ENCODE data around the gene SARM1.

SARM1 gene

DNA sequence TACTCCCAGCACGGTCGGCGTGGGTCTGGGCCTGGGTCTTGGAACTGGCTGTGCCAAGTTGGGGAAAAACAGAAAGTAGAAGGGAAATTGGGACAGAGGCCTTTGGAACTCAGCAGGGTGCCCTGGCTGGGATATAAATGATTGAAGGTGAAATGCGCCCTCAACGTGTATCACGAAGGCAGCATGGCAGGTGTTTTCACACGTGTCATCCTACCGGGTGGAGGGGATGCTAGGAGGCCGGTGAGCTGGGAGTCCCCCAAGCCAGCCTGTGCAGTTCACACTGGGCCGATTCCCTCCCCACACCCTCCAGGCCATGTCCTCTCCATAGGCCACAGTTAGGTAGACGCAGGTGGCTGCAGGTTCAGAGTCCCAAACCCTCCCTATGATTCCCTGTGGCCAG, 30.0 kb upstream of the SARM1 start:
- no peak for DNase-seq (ENCODE audit: low read depth, low spot score)

DNA sequence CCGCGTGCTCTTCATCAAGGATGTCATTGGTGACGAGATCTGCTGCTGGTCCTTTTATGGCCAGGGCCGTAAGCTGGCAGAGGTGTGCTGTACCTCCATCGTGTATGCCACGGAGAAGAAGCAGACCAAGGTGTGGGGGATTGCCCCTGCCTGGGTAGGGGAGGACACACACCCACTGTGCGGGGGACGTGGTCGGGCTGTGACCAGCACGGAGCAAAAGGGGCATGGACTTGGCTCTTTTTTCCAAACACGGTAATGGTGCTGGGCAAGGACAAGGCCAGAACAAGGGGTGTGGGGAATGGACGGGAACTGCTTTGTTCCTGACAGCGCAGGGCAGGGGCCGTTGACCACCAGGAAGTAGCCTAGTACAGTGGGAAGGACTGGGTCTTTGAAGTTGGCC, 29.2 kb upstream of the SARM1 start:
- no peak for DNase-seq (ENCODE audit: low read depth, low spot score)

DNA sequence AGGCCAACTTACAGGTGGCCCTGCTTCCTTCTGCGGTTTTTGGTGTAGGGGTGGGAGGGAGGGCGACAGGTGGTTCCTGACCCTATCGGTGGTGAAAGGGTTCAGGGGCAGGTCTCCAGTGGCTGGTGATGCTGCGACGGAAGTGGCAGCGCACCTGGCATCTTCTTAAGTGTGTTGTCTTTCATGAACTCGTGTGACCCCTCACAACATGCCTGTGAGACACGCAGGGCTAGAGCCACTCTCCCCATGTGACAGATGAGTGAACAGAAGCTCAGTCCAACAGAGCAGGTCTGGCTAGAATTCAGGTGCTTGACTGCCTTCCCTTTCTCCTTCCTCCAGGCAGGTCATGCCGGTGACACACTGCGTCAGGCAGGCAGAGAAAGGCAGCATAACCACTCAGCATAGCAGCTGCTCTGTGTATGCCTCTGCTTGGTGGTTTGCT, 28.0 kb upstream of the SARM1 start:
- DNase-seq (ENCODE audit: low read depth, low spot score) = no peak

DNA sequence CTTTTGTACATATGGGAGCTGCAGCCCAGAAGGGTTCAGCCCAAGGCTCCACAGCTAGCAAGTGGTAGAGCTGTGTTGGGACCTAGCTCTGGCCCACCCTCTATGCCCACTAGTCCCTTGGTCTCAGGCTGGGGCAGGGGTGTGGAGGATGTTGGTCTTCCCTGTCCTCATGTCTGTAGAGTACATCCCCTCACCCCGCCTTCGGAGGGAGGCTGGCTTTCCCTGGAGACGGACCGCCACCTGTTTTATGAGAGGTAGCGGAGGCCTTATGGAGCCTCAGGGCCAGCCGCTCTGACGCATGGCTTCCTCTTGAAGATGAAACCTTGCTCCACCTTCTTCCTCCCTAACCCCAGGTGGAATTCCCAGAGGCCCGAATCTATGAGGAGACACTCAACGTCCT, 27.5 kb upstream of the SARM1 start:
- no peak for DNase-seq (ENCODE audit: low read depth, low spot score)

DNA sequence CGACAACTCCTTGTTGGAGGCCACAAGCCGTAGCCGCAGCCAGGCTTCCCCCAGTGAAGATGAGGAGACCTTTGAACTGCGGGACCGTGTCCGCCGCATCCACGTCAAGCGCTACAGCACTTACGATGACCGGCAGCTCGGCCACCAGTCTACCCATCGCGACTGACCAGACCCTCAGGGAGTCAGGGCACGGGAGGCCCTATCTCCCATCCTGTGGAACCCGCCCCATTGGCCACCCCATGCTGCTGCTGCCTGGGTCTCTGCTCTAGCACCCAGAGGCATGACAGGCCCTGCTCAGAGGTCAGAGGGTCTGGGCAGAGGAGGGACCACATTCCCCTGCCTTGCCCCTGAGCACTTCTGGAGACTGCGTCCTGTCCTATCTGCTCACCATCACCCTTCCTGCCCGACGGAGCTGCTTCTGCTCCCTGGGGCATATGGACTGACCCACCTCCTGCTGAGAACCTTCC, 27.0 kb upstream of the SARM1 start:
- no peak for DNase-seq (ENCODE audit: low read depth, low spot score)

DNA sequence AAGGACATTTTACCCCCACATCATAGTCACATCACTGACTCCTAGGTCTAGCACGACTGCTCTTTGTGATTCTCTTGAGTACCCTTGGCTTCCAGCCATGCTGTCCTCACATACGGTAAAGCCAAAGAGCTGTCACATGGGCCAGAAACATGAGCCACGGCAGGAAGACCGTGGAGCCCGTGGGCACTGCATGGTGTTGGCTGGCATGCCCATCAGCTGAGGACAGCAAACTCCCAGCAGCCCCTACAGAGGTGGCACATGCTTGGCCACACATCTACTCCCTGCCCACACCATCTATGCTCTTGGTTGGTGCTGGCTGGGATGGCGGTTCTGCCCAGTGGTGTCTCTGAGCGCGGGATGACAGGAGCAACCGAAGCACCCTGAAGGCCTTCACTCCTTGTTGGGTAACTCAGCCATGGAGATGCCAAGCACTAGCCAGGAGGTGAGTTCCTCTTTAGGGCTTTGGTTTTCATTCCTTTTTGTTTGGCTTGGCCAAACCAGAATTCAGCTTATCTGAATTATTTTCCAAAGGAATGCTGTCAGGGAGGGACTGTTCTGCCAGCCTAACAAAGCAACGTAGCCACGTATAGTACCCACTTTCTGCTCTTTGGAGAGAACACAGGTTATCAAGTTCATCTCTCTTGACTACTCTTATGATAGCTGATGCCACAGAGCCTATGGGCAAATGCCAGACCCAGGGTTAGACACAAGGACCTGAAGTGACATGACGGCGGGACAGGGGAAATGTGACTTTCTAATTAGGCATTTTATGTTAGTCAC, 25.9 kb upstream of the SARM1 start:
- DNase-seq (ENCODE audit: low read depth, low spot score) = no peak

DNA sequence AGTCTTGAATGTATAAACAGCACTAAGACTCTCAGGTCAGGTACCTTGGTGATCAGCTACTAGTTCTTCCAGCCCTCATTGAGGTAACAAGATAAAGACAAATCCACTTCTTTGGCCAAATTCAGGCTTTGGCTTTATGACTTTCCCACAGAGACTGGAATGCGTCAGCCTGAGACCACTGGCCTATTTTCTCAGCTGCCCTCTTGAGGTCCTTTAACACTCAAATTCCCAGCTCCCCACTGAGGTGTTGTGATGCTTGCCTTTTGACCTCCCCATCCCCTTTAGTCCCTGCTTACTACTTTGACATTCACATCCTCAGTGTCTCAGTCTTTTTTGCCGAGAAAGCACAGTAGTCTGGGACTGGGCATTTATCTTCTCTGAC, 25.3 kb upstream of the SARM1 start:
- DNase-seq (ENCODE audit: low read depth, low spot score) = no peak

DNA sequence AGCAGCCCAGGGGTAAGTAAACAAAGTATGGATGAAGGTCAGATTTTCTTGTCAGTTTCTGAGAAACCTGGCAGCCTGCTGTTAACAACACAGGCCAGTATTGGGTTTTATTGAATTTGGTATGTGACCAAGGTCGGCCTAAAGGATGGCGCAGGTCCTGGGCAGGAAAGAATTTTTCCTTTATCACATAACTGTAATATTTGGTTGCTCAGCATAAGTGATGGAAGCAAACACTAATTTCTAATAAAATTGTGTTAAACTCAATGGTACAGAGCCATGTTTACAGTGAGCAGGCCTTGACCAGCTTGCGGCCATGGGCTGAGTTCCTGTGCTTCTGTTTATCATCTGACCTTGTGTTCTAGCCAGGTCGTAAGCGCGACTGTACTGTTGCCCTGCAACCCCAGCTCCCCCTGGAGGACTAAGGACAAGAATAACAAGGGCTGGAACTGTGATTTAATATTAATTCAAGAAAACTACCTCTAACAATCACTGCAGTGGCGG, 24.7 kb upstream of the SARM1 start:
- no peak for DNase-seq (ENCODE audit: low read depth, low spot score)

DNA sequence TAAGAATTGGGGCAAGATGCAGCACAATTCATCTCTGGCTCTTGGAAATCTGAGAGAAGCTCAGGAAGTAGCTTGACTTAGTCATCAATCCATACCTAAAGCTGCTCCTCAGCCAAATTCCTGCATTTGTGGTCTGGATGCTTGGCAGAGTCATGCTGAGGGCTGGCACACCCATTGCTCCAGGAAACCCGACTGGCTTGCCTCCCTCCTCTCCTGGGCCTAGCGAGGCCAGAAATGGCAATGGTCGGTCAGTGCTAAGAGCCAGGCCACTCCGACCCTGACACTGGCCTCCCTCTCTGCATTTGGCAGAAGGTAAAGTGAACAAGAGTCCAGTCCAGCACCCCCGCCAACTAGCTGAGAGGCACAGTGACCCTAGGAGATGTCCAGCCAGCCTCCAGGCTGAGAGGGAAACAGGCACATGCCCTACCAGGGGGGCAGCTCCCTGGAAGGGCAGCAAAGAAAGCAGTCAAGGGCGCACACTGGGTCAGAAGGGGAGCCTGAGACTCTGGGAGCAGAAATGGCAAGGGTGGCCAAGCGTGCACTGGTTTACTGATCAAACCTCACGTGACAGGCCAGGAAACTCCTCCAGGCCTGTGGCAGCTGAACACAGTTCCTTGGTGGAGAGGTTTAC, 24.1 kb upstream of the SARM1 start:
- DNase-seq (ENCODE audit: low read depth, low spot score) = no peak

DNA sequence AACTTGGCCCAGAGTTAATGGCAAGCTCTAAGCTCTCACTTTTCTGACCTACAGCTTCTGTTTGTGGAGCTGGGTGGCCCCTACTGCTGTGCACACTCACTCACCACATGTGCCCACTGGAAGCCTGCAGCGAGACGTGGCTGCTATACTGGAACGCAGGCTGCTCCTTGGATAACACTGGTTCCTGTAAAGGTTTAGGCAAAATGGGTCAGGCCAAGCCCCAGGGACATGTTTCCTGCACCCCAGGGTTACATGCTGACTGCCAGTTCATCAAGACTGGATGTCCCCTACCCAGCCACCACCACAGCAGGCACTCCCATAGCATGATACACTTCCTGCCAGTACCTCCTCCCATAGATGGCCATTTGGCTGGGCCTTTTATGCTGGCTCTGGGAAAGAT, 22.5 kb upstream of the SARM1 start:
- DNase-seq (ENCODE audit: low read depth, low spot score) = no peak

DNA sequence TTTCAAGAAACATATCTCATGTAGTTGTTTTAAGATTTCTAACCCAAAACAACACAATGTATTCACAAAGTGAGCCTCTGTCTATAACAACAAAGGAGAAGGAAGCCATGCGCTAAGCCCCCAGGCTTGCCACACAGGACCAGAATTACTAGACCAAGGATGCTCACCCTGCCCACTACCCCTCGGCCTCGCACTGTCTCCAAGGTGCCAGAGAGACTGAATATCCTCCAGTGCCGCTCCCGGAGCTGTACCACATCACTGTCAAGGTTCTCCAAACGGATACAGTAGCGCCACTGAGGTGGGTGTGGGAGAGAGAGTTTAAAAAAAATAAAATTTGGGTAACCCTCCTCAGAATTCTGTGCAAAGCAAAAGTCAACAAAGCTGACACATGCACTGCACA, 21.2 kb upstream of the SARM1 start:
- DNase-seq (ENCODE audit: low read depth, low spot score) = no peak

DNA sequence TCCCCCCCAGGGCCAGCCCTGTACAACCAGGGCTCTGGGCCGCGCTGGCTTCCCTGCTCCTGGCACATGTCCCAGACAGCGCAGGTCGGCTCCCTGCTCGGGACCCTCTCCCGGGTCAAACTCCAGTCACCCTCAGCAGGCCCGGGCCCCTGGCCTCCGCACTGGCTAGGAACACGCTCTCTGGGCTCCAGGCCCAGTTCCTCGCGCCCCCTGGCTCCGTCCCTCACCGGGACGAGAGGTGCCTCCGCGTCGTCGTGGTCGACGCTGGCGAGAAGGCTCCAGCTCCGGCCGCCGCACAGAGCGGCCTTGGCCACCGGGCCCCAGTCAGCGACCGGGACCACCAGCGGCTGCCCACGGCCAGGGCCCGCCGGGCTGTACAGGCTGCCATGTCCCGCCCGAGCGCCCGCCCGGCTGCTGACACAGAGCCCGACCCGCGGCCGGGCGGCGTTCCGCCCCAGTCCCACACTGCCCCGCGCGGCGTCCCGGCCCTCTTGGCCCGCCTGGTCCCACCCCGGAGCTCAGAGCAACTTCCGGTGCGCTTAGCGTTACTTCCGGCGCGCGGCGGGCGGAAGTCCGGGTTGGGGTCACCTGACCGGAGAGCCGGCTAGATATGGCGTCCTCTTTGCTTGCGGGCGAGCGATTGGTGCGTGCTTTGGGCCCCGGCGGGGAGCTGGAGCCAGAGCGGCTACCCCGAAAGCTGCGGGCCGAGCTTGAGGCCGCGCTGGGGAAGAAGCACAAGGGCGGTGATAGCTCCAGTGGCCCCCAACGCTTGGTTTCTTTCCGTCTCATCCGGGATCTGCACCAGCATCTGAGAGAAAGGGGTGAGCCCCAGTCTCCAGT, 14.2 kb upstream of the SARM1 start, which contains the start of gene POLDIP2:
TSS of gene POLDIP2 (minus strand) at position 467 of the 840 bp plus-strand sequence. CDS start at position 388, 79 bp downstream.
- DNase-seq (ENCODE audit: low read depth, low spot score) = peak; percentile 83

DNA sequence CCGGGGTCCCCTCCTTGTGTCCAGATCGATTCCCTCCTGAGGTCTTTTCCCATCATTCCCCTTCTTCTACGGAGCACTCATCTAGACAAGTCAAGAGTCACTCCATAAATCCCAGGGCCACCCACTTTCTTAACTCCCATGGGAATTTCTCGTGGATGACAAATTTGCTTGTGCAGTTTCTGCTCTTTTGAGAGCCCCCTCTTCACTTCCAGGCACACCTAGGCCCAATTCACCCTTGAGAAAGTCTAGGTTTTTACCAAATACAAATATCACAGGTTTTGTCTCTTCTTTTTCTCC, 13.6 kb upstream of the SARM1 start:
- DNase-seq (ENCODE audit: low read depth, low spot score) = no peak

DNA sequence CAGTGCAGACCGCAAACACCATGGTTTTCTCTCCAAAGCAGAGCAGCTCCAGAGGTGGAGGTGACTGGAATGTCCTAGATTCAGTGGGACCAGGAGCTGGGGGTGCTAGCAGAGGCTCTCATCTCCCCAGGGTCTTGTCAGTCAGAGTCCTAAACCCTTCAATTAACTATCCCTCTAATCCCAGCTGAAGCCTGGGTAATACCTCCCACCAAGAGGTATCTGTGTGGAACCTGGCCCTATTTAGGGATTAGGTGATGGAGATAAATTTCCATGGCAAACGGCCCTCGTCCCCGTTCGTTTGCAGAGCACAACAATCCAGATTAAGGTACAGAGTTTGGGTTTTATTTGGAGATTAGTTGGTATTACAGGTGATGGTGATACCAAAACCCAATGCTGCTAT, 8.3 kb upstream of the SARM1 start:
- no peak for DNase-seq (ENCODE audit: low read depth, low spot score)

DNA sequence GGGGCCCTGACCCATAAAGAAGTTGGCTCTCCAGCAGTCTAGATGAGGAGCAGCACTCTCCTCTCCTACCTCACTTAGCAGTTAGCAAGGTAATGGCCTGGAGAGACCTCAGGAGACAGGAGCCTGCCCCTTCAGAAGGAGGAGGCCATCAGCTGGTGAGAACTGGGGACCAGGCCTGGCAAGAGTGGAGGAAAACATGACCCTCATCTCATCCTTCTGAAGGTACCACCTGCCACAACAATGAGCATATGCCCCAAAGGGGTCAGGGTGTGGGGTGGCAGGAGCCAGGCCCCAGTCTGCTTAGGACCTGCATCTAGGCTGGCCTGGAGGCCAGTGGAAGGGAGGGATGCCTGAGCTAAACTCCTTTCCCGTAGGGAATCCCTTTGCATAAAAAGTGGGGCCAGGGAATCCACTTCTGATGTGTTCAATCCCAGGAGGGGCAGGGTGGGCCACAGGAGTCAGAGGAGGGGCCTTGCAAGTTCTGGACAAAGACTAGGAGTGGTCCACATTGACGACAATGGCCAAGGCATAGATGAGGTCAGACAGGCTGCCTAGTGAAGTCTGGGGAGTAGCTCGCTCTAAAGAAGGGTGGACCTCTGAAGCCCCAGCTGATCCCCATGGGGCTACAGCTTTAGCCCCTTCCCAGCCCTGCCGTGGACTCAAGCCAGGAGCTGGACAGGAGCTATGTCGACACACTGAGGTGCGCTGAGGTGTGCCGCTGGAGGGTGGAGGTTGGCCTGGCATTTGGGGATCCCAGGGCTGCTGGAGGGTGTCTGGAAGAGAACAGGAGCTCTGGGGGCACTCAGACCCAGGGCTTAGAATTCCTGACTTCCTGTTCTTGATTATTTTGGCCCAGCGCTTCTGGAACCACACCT, 7.5 kb upstream of the SARM1 start:
- no peak for DNase-seq (ENCODE audit: low read depth, low spot score)

DNA sequence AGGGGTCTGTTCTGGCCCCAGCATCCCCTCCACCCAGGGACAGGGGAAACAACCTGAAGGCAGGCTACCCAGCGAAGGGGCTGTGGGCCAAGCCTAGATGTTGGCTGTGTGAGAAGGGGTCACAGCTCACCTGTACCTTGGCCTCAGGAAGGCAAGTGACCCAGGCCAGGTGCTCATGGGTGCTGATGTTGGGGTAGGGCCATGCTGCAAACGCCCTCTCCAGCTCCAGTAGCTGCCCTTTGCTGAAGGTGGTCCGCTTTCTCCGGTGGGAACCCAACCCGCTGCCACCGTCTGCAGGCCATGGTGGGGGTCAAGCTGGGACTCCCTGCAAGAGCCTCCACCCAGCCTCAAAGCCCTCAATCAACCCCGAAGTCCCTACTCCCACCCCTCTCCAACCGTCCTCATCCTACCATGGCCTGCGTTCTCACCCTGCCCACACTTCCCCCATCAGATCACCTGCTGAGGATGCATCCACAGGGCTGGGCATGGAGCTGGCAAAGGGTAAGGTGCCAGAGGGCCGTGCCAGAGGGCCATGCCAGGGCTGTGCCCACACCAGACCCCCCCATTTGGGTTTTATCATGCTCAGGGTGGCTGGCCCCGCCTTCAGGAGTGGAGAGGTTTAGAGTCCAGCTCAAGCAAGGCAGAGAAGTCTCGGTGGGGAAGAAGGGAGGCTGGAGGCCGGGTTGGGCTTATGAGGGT, 6.7 kb upstream of the SARM1 start, which contains the start of gene SEBOX:
TSS of gene SEBOX (minus strand) at position 535 of the 699 bp plus-strand sequence. CDS start at position 487, 48 bp downstream.
- no peak for DNase-seq (ENCODE audit: low read depth, low spot score)

DNA sequence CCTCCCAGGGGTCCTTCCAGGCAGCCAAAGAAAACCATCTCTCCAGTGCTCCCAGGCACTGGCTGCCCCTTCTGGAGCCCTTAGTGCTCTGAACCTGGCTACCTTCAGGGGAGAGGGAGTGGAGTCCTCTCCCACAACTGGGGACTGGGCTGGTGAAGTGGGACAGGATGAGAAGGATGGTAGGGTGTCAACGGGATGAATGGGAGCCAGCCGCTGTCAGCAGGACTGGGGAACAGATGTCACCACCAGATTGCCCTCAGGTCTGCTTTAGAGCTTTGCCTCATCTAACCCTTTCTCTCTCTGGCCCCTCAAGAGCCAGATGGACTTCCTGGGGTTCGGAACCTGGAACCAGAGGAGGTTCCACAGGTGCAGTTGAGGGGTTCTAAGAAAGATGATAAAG, 6.0 kb upstream of the SARM1 start:
- DNase-seq (ENCODE audit: low read depth, low spot score) = no peak

DNA sequence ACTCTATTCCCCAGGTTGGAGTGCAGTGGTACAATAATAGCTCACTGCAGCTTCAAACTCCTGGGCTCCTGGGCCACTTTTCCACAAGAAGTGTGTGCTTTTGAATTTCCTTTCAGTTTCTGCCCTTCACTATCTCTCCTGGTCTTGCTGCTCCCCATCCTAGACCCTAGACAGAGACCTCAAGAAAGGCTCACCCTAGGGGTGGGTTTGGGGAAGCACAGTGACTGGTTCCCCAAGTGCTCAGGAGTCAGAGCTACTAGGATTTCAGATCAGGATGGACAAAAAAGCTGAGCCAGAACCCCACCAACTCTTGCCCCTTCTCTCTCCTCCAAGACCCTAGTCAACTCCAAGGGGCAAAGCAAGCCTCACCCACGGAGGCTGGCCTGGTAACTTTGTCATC, 4.9 kb upstream of the SARM1 start:
- no peak for DNase-seq (ENCODE audit: low read depth, low spot score)

DNA sequence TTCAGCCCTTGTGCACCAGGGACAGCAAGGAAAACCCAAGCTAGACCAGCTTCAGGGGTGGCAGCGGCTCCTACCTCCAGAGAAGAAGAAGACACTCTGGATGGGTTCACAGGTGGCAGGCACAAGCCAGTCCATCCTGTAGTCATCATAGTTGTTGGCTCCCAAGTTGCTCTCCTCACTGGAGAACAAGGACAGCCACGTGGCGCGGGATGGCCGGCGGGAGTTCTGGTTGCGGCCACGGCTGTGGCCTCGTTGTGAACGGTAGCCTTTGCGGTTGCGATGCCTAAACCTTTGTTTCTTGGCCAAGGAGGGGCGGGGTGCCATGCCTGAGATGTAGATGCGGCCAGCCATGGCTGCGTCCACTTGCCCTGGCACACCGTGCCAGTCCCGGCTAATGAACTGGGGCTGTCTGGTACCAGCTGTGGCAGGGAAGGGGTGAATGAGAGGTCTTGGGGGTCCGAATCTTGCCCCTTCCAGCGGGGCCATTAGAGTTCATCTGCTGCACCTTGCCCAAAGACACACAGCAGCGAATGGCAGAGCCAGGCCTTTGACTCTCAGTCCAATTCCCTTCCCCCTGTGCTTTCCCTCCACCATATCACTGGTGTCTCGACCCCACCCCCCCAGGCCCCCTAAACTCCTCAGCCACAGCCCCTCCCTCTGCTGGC, 3.7 kb upstream of the SARM1 start:
- DNase-seq (ENCODE audit: low read depth, low spot score) = no peak

DNA sequence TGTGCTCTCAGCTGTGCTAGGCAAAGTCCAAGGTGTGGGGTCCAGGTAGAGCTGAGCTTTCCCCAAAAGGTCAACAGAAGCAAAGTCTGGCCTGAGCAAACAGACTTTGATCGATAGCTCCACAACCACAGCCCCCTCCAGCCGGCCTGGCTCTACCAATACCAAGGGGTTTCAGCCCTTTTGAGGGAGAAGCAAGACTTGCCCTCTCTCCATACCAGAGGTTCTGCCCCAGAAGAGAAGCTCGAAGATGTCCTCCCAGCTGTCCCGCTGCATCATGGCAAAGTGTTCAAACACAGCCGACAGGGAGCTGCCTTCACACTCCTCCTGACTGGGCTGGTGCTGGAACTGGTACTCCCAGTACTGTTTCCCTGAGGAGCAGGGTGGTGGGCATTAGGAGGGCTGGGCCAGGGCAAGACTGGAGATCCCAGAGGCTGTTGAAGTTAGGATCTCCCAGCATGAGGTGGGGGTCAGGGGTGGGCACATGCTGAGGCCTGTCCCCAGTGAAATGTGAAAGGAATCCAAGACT, 3.1 kb upstream of the SARM1 start:
- DNase-seq (ENCODE audit: low read depth, low spot score) = no peak

All from smooth muscle cell of the brain vasculature (primary cell).